ENCODE data around the gene CLEC2B.

DNA sequence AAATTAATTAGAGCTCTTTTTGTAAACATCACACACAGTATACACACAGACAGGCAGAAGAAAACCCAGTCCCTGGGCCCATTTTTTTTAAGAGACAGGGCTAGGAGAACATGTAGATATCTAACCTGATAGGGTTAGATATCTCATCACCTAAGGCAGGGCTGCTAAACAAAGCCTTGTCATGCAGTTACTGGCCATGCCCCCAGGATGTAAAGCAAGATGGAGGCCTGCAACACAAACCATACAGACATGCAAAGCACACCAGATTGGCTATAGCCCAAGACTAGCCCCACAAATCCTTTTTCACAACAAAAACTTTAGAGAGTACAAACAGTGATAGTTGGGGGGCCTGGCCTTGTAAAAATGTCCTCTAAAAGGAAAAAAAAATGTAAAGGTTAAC is 42.6 kb upstream of the CLEC2B start:
- no peak for TF ChIP-seq REST (tag by site-specific recombination; IDR thresholded peaks at IDR 0.05)
- TF ChIP-seq CTCF (tag by site-specific recombination; IDR thresholded peaks at IDR 0.05), result no peak
- no peak for TF ChIP-seq ZNF302 (tag by site-specific recombination; IDR thresholded peaks at IDR 0.05; ENCODE audit: low read depth)
- no peak for TF ChIP-seq PATZ1 (tag by site-specific recombination; IDR thresholded peaks at IDR 0.05)
